ENCODE data around the gene INSIG1.

INSIG1 gene

GRCh38 chr7:155254018-155254417 lies 43.7 kb upstream of the INSIG1 start:
- Histone ChIP-seq H4K8ac (ENCODE audit: low read depth, low read length) (no peak overlapping the region), H3K9ac (ENCODE audit: low read length) (no peak overlapping the region), H2AK5ac (ENCODE audit: low read length) (no peak overlapping the region), H3K27me3 (ENCODE audit: insufficient read depth, low read length, poor library complexity) (no peaks in the 10 kb centered on the region), H3K56ac (ENCODE audit: low read length) (no peak overlapping the region), H3K4me1 (ENCODE audit: control insufficient read depth, low read depth, low read length) (no peaks in the 10 kb centered on the region), H3K4ac (ENCODE audit: low read depth, low read length) (no peak overlapping the region), H3K79me2 (ENCODE audit: control insufficient read depth, insufficient read depth, low read length) (no peaks in the 10 kb centered on the region), H3K23ac (ENCODE audit: low read length) (no peak overlapping the region), H4K5ac (ENCODE audit: low read length) (no peak overlapping the region), H3K27ac (ENCODE audit: low read depth, low read length) (no peak overlapping the region), H3K79me1 (ENCODE audit: low read length) (no peaks in the 10 kb centered on the region), H3K18ac (ENCODE audit: low read length) (no peak overlapping the region), H3K4me2 (ENCODE audit: low read length) (no peak overlapping the region), H2BK5ac (ENCODE audit: low read length) (no peak overlapping the region), H2BK120ac (ENCODE audit: low read depth, low read length) (no peak overlapping the region), H2BK15ac (replicated peaks; ENCODE audit: low read depth) (no peak overlapping the region), H3K36me3 (ENCODE audit: control insufficient read depth, insufficient read depth, low read length) (no peaks in the 10 kb centered on the region), H3K4me3 (ENCODE audit: low read length) (no peak overlapping the region)
- DNase-seq = no peak
- WGBS (ENCODE audit: extremely low coverage, insufficient coverage, low lambda C conversion rate) = no CpG with 5 or more reads among the region's 8 CpGs

GRCh38 chr7:155255071-155255470 lies 42.6 kb upstream of the INSIG1 start:
- H4K8ac ChIP-seq (ENCODE audit: low read depth, low read length) = no peak overlapping the region
- no peaks in the 10 kb centered on the region for H3K27me3 ChIP-seq (ENCODE audit: insufficient read depth, low read length, poor library complexity)
- H3K36me3 ChIP-seq (ENCODE audit: control insufficient read depth, insufficient read depth, low read length) = no peaks in the 10 kb centered on the region
- H4K5ac ChIP-seq (ENCODE audit: low read length) = no peak overlapping the region
- H3K27ac ChIP-seq (ENCODE audit: low read depth, low read length) = no peak overlapping the region
- no peak overlapping the region for H3K9ac ChIP-seq (ENCODE audit: low read length)
- H3K4me3 ChIP-seq (ENCODE audit: low read length) = no peak overlapping the region
- WGBS (ENCODE audit: extremely low coverage, insufficient coverage, low lambda C conversion rate) = no CpG with 5 or more reads among the region's 10 CpGs
- DNase-seq = no peak
- no peak overlapping the region for H3K56ac ChIP-seq (ENCODE audit: low read length)
- no peak overlapping the region for H2BK15ac ChIP-seq (replicated peaks; ENCODE audit: low read depth)
- no peak overlapping the region for H2BK5ac ChIP-seq (ENCODE audit: low read length)
- no peaks in the 10 kb centered on the region for H3K4me1 ChIP-seq (ENCODE audit: control insufficient read depth, low read depth, low read length)
- no peak overlapping the region for H3K23ac ChIP-seq (ENCODE audit: low read length)
- no peak overlapping the region for H3K4ac ChIP-seq (ENCODE audit: low read depth, low read length)
- no peak overlapping the region for H3K4me2 ChIP-seq (ENCODE audit: low read length)
- no peaks in the 10 kb centered on the region for H3K79me2 ChIP-seq (ENCODE audit: control insufficient read depth, insufficient read depth, low read length)
- no peak overlapping the region for H3K18ac ChIP-seq (ENCODE audit: low read length)
- H2BK120ac ChIP-seq (ENCODE audit: low read depth, low read length) = no peak overlapping the region
- no peak overlapping the region for H2AK5ac ChIP-seq (ENCODE audit: low read length)
- no peaks in the 10 kb centered on the region for H3K79me1 ChIP-seq (ENCODE audit: low read length)

- H3K79me1 ChIP-seq (ENCODE audit: low read length) = no peaks in the 10 kb centered on the region
- no peak overlapping the region for H4K8ac ChIP-seq (ENCODE audit: low read depth, low read length)
- H3K36me3 ChIP-seq (ENCODE audit: control insufficient read depth, insufficient read depth, low read length) = no peaks in the 10 kb centered on the region
- no peaks in the 10 kb centered on the region for H3K4me1 ChIP-seq (ENCODE audit: control insufficient read depth, low read depth, low read length)
- no CpG with 5 or more reads among the region's 6 CpGs for WGBS (ENCODE audit: extremely low coverage, insufficient coverage, low lambda C conversion rate)
- no peak overlapping the region for H2BK5ac ChIP-seq (ENCODE audit: low read length)
- no peak overlapping the region for H3K18ac ChIP-seq (ENCODE audit: low read length)
- no peak overlapping the region for H3K4me3 ChIP-seq (ENCODE audit: low read length)
- no peak overlapping the region for H2AK5ac ChIP-seq (ENCODE audit: low read length)
- no peak overlapping the region for H4K5ac ChIP-seq (ENCODE audit: low read length)
- no peak overlapping the region for H3K27ac ChIP-seq (ENCODE audit: low read depth, low read length)
- no peak overlapping the region for H3K23ac ChIP-seq (ENCODE audit: low read length)
- H2BK15ac ChIP-seq (replicated peaks; ENCODE audit: low read depth) = no peak overlapping the region
- H3K4ac ChIP-seq (ENCODE audit: low read depth, low read length) = no peak overlapping the region
- H3K56ac ChIP-seq (ENCODE audit: low read length) = no peak overlapping the region
- DNase-seq = no peak
- no peaks in the 10 kb centered on the region for H3K79me2 ChIP-seq (ENCODE audit: control insufficient read depth, insufficient read depth, low read length)
- H3K4me2 ChIP-seq (ENCODE audit: low read length) = no peak overlapping the region
- H2BK120ac ChIP-seq (ENCODE audit: low read depth, low read length) = no peak overlapping the region
- H3K27me3 ChIP-seq (ENCODE audit: insufficient read depth, low read length, poor library complexity) = no peaks in the 10 kb centered on the region
- no peak overlapping the region for H3K9ac ChIP-seq (ENCODE audit: low read length)
Measured at GRCh38 chr7:155255621-155256020, 42.1 kb upstream of the INSIG1 start.

- Histone ChIP-seq H3K23ac (ENCODE audit: low read length) (no peak overlapping the region), H3K18ac (ENCODE audit: low read length) (no peak overlapping the region), H3K4me3 (ENCODE audit: low read length) (no peak overlapping the region), H3K36me3 (ENCODE audit: control insufficient read depth, insufficient read depth, low read length) (no peaks in the 10 kb centered on the region), H2AK5ac (ENCODE audit: low read length) (no peak overlapping the region), H3K79me2 (ENCODE audit: control insufficient read depth, insufficient read depth, low read length) (no peaks in the 10 kb centered on the region), H3K9ac (ENCODE audit: low read length) (no peak overlapping the region), H2BK120ac (ENCODE audit: low read depth, low read length) (no peak overlapping the region), H2BK5ac (ENCODE audit: low read length) (no peak overlapping the region), H3K79me1 (ENCODE audit: low read length) (no peaks in the 10 kb centered on the region), H3K27ac (ENCODE audit: low read depth, low read length) (no peak overlapping the region), H4K5ac (ENCODE audit: low read length) (no peak overlapping the region), H3K4me2 (ENCODE audit: low read length) (no peak overlapping the region), H2BK15ac (replicated peaks; ENCODE audit: low read depth) (no peak overlapping the region), H3K4ac (ENCODE audit: low read depth, low read length) (no peak overlapping the region), H4K8ac (ENCODE audit: low read depth, low read length) (no peak overlapping the region), H3K27me3 (ENCODE audit: insufficient read depth, low read length, poor library complexity) (no peaks in the 10 kb centered on the region), H3K4me1 (ENCODE audit: control insufficient read depth, low read depth, low read length) (no peaks in the 10 kb centered on the region), H3K56ac (ENCODE audit: low read length) (no peak overlapping the region)
- WGBS (ENCODE audit: extremely low coverage, insufficient coverage, low lambda C conversion rate) = no CpG with 5 or more reads among the region's 18 CpGs
- DNase-seq = no peak
Measured at GRCh38 chr7:155256081-155256760, 41.5 kb upstream of the INSIG1 start.

- H2BK120ac ChIP-seq (ENCODE audit: low read depth, low read length) = no peak overlapping the region
- no peak overlapping the region for H4K5ac ChIP-seq (ENCODE audit: low read length)
- H3K36me3 ChIP-seq (ENCODE audit: control insufficient read depth, insufficient read depth, low read length) = no peaks in the 10 kb centered on the region
- H3K4me1 ChIP-seq (ENCODE audit: control insufficient read depth, low read depth, low read length) = no peaks in the 10 kb centered on the region
- no peak overlapping the region for H3K4ac ChIP-seq (ENCODE audit: low read depth, low read length)
- H2AK5ac ChIP-seq (ENCODE audit: low read length) = no peak overlapping the region
- no peak overlapping the region for H3K18ac ChIP-seq (ENCODE audit: low read length)
- no peak overlapping the region for H4K8ac ChIP-seq (ENCODE audit: low read depth, low read length)
- H3K56ac ChIP-seq (ENCODE audit: low read length) = no peak overlapping the region
- DNase-seq = no peak
- WGBS (ENCODE audit: extremely low coverage, insufficient coverage, low lambda C conversion rate) = no CpG with 5 or more reads among the region's 8 CpGs
- no peak overlapping the region for H3K4me3 ChIP-seq (ENCODE audit: low read length)
- H3K27ac ChIP-seq (ENCODE audit: low read depth, low read length) = no peak overlapping the region
- H3K9ac ChIP-seq (ENCODE audit: low read length) = no peak overlapping the region
- no peak overlapping the region for H3K23ac ChIP-seq (ENCODE audit: low read length)
- H3K79me1 ChIP-seq (ENCODE audit: low read length) = no peaks in the 10 kb centered on the region
- H2BK5ac ChIP-seq (ENCODE audit: low read length) = no peak overlapping the region
- H3K79me2 ChIP-seq (ENCODE audit: control insufficient read depth, insufficient read depth, low read length) = no peaks in the 10 kb centered on the region
- H3K4me2 ChIP-seq (ENCODE audit: low read length) = no peak overlapping the region
- H2BK15ac ChIP-seq (replicated peaks; ENCODE audit: low read depth) = no peak overlapping the region
- no peaks in the 10 kb centered on the region for H3K27me3 ChIP-seq (ENCODE audit: insufficient read depth, low read length, poor library complexity)
Measured at GRCh38 chr7:155256761-155257481, 40.8 kb upstream of the INSIG1 start.

All from mesendoderm (in vitro differentiated cells).